Upper lobe of left lung (tissue), 6 donors: ENCODE data around the gene MRPS5. TPM values are rescaled to one million over a fixed set of nuclear protein-coding genes. Genes with fewer than 3 reads are reported as not detected.
A peak's percentile ranks its signal among the peaks of the same experiment; 100 is the strongest.

ENCODE experiments used
- ATAC-seq, 2 donors: fragments of 200-7000 bp; cut with Tn5 transposase; one replicate each; pipeline ENCODE4 v1.9.1; 2022; ENCODE audit warnings: mild to moderate bottlenecking in 2 of 2, moderate library complexity in 2 of 2; ENCODE audit not compliant: low FRiP score in 2 of 2
- DNase-seq, 2 donors: peaks; one replicate each; pipeline ENCODE4 v3.0.0-alpha.2; 2019 to 2020
- H3K27ac ChIP-seq, 4 donors: fragments of 200-600 bp; sonication (generic); one replicate each; pipeline ENCODE4 v1.5.1; 2016 to 2019
- H3K27me3 ChIP-seq, 4 donors: fragments of 200-600 bp; sonication (generic); one replicate each; pipeline ENCODE4 v1.5.1; 2017 to 2019
- H3K36me3 ChIP-seq, 4 donors: fragments of 200-600 bp; sonication (generic); one replicate each; pipeline ENCODE4 v1.5.1; 2016 to 2019
- H3K4me1 ChIP-seq, 4 donors: fragments of 200-600 bp; sonication (generic); one replicate each; pipeline ENCODE4 v1.5.1; 2018 to 2019
- H3K4me3 ChIP-seq, 4 donors: fragments of 200-600 bp; sonication (generic); one replicate each; pipeline ENCODE4 v1.5.1; 2017 to 2019; ENCODE audit warnings: mild to moderate bottlenecking in 2 of 4, moderate library complexity in 1 of 4
- H3K9me3 ChIP-seq, 4 donors: fragments of 200-600 bp; sonication (generic); one replicate each; pipeline ENCODE4 v1.5.1; 2018 to 2019
- CTCF ChIP-seq, 6 experiments: fragments of 450-650 bp in 4 of 6; fragments of 200-600 bp in 2 of 6; sonication (generic) in 2 of 6; IDR thresholded peaks; one replicate each; pipeline ENCODE4 v1.5.1; 2016 to 2019; ENCODE audit warnings: antibody characterized with exemption in 6 of 6
- EP300 ChIP-seq, 4 donors: sonication (generic); formaldehyde crosslinking; IDR thresholded peaks; one replicate each; pipeline ENCODE4 v1.5.1; 2017; ENCODE audit warnings: antibody characterized with exemption in 4 of 4, control low read depth in 2 of 4
- POLR2A ChIP-seq, 4 donors: fragments of 450-650 bp; IDR thresholded peaks; one replicate each; pipeline ENCODE4 v1.5.1; 2016 to 2017; ENCODE audit warnings: antibody characterized with exemption in 4 of 4, mild to moderate bottlenecking in 2 of 4
- POLR2AphosphoS5 ChIP-seq, 2 donors: sonication (generic); formaldehyde crosslinking; IDR thresholded peaks; one replicate each; pipeline ENCODE4 v1.5.1; 2017; ENCODE audit warnings: antibody characterized with exemption in 2 of 2
- WGBS, 2 donors: methylation state at CpG; one replicate each; pipeline ENCODE4 v1.1.5; 2017 to 2018; 5-methylcytosine and 5-hydroxymethylcytosine counted together
- total RNA-seq, 6 donors: library from RNA; depleted of rRNA in 4 of 6; stranded (reverse); fragments of >200 nt in 4 of 6; gene quantifications; one replicate each; pipeline versions ENCODE4 v1.1.0 to v1.2.1, GENCODE V29; 2016 to 2021
- donor health status: DM: no; HTN: no; CAD: no; lungs with moderate emphysema.
- donor health status: DM: no; HTN: yes; CAD: no; lungs with severe emphysema.

Gene MRPS5
- total RNA-seq, result 10 to 100 TPM; 37.5 to 77.5 (median 47.9) TPM

- ATAC-seq (peak; percentile 94 to 99), DNase-seq (peak; percentile 86 to 98)
- 0% methylated on average over 28 to 35 of the region's 86 CpGs for WGBS, 2 donors
- Histone ChIP-seq H3K36me3 (peaks cover 0 to 11% (median 0%) of the 10 kb centered on the region in 4 donors), H3K9me3 (no peaks in the 10 kb centered on the region), H3K4me1 (peaks cover 19 to 37% (median 22%) of the 10 kb centered on the region in 4 donors), H3K4me3 (peak within 1 kb of the TSS; percentile 67 to 98 (median 90)), H3K27me3 (no peaks in the 10 kb centered on the region), H3K27ac (peak within 1 kb of the TSS; percentile 95 to 98 (median 96))
- TF ChIP-seq POLR2A (IDR thresholded peaks at IDR 0.05) (peak in 3 of 4 donors; percentile 21 to 78 (median 43)), POLR2AphosphoS5 (IDR thresholded peaks at IDR 0.05) (peak; percentile 53 to 84), EP300 (IDR thresholded peaks at IDR 0.05) (no peak), CTCF (IDR thresholded peaks at IDR 0.05) (peak in 3 of 6 experiments; percentile 20 to 61 (median 21))
Observed at GRCh38 chr2:95121407-95122196, at the start of gene MRPS5. TSS of gene MRPS5 (minus strand) at chr2:95121808. CDS start at chr2:95121791, 17 bp downstream.

DNA sequence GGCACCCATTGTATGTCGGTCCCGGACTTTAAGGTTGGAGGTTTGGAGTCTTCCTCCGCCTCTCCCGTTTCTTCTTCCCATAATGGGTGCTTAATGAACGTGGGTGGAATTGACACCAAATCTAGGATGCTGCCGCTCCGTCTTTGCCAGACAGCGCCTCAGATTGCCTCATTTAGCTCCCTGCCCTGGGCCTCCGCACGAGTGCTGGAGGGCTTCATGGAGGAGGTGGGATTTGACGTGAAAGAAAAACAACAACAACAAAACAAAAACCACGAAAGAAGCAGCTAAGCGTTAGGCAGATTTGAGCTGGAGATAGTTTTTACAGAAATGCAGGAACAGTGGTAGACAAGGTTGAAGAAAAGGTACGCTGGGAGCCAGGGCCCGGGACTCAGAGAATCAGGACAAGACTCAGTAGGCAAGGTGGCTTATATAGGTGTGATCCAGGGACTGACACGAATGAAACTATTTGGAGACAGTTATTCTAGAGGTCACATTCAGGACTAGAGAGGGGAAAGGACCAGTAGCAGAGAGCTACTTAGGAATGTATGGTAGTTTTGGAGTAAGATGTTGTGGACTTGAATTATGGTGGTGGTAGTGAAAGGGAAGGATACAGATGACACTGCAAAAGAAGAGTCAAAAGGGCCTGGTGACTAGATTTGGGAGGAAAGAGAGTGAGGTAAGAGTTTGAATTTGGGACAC, 44.6 kb upstream of the MRPS5 start:
- WGBS, 2 donors, result 8 to 10% methylated on average over 12 to 16 of the region's 16 CpGs
- no peaks in the 10 kb centered on the region for H3K36me3 ChIP-seq
- H3K4me1 ChIP-seq, result peaks cover 12 to 24% (median 17%) of the 10 kb centered on the region in 4 donors
- no peaks in the 10 kb centered on the region for H3K27me3 ChIP-seq
- TF ChIP-seq CTCF (IDR thresholded peaks at IDR 0.05) (no peak), EP300 (IDR thresholded peaks at IDR 0.05) (no peak), POLR2AphosphoS5 (IDR thresholded peaks at IDR 0.05) (no peak), POLR2A (IDR thresholded peaks at IDR 0.05) (no peak)
- ATAC-seq (peak in 1 of 2 donors; percentile 7), DNase-seq (no peak)
- H3K27ac ChIP-seq, result peak overlapping the region; percentile 90 to 96 (median 93)
- H3K9me3 ChIP-seq, result no peaks in the 10 kb centered on the region
- H3K4me3 ChIP-seq, result peak overlapping the region; percentile 47 to 94 (median 83)

GRCh38 chr2:95165371-95166064, 43.9 kb upstream of the MRPS5 start, which contains the start of gene ZNF2:
TSS of gene ZNF2 (plus strand) at chr2:95165809. CDS start at chr2:95176227, 10,418 bp downstream.
- H3K4me1 ChIP-seq, result peaks cover 12 to 24% (median 17%) of the 10 kb centered on the region in 4 donors
- no peaks in the 10 kb centered on the region for H3K9me3 ChIP-seq
- H3K27ac ChIP-seq, result peak within 1 kb of the TSS; percentile 90 to 96 (median 93)
- peak within 1 kb of the TSS; percentile 49 to 94 (median 83) for H3K4me3 ChIP-seq
- ATAC-seq (peak; percentile 96 to 99), DNase-seq (peak; percentile 96 to 98)
- no peaks in the 10 kb centered on the region for H3K36me3 ChIP-seq
- H3K27me3 ChIP-seq, result no peaks in the 10 kb centered on the region
- WGBS, 2 donors, result 0% methylated on average over 9 to 56 of the region's 56 CpGs
- peak in 1 of 4 donors; percentile 1 for TF ChIP-seq EP300 (IDR thresholded peaks at IDR 0.05)
- peak; percentile 92 to 96 for TF ChIP-seq POLR2AphosphoS5 (IDR thresholded peaks at IDR 0.05)
- TF ChIP-seq CTCF (IDR thresholded peaks at IDR 0.05), result peak in 2 of 6 experiments; percentile 3 to 28
- peak in 3 of 4 donors; percentile 67 to 83 (median 81) for TF ChIP-seq POLR2A (IDR thresholded peaks at IDR 0.05)

- ATAC-seq (no peak), DNase-seq (no peak)
- Histone ChIP-seq H3K4me3 (peak overlapping the region; percentile 49 to 94 (median 83)), H3K4me1 (peaks cover 12 to 27% (median 17%) of the 10 kb centered on the region in 4 donors), H3K36me3 (no peaks in the 10 kb centered on the region), H3K27me3 (no peaks in the 10 kb centered on the region), H3K27ac (peak overlapping the region; percentile 90 to 96 (median 93)), H3K9me3 (no peaks in the 10 kb centered on the region)
- 1 to 2% methylated on average over 7 to 9 of the region's 9 CpGs for WGBS, 2 donors
- no peak for TF ChIP-seq POLR2AphosphoS5 (IDR thresholded peaks at IDR 0.05)
- TF ChIP-seq EP300 (IDR thresholded peaks at IDR 0.05), result no peak
- TF ChIP-seq CTCF (IDR thresholded peaks at IDR 0.05), result no peak
Observed at GRCh38 chr2:95165030-95165370, 43.4 kb upstream of the MRPS5 start.
